Measurements from ENCODE around the gene ETV3. TPM values are rescaled to one million over a fixed set of nuclear protein-coding genes. Genes with fewer than 3 reads are reported as not detected.

ETV3 gene
- total RNA-seq, 1 experiment from 2014 or later, result 36.3 TPM

GRCh38 chr1:157167437-157167836 is 29.2 kb upstream of the ETV3 start:
- no peak overlapping the region for H2AK5ac ChIP-seq (ENCODE audit: insufficient read length, low read length)
- no CpG with 5 or more reads among the region's 4 CpGs for WGBS (ENCODE audit: extremely low coverage, insufficient read length, low lambda C conversion rate)

More at GRCh38 chr1:157167437-157167836, 29.2 kb upstream of the ETV3 start:
- H3K27me3 ChIP-seq (ENCODE audit: insufficient read depth, low read length), result no peaks in the 10 kb centered on the region
- H2BK20ac ChIP-seq (ENCODE audit: low read depth, low read length, poor library complexity, severe bottlenecking), result no peak overlapping the region
- peaks cover 4% of the 10 kb centered on the region; the same call in 1 of the 2 replicates for H3K4me1 ChIP-seq (ENCODE audit: insufficient read depth, low read length)
- no peaks in the 10 kb centered on the region for H3K9me3 ChIP-seq (ENCODE audit: control insufficient read depth, low read depth, low read length)
- no peak overlapping the region for H2BK120ac ChIP-seq (ENCODE audit: low read depth, low read length, poor library complexity, severe bottlenecking)
- H2BK12ac ChIP-seq (ENCODE audit: insufficient read length, low read depth, low read length), result no peak overlapping the region
- no peak overlapping the region for H3K23ac ChIP-seq (ENCODE audit: insufficient read length, low read depth, low read length)
- no peak overlapping the region for H3K27ac ChIP-seq (ENCODE audit: insufficient read length, low read depth, low read length)
- no peak overlapping the region for H3K4me2 ChIP-seq (ENCODE audit: insufficient read depth, insufficient read length, low read length)
- no peak overlapping the region for H4K91ac ChIP-seq (ENCODE audit: insufficient read length, low read depth, low read length)
- no peaks in the 10 kb centered on the region for H4K20me1 ChIP-seq (ENCODE audit: control insufficient read depth, insufficient read depth, insufficient read length)
- H2BK15ac ChIP-seq (ENCODE audit: low read depth, low read length), result no peak overlapping the region
- no peak for DNase-seq
- H3K18ac ChIP-seq (ENCODE audit: insufficient read length, low read depth, low read length), result no peak overlapping the region
- H3K79me2 ChIP-seq (ENCODE audit: insufficient read depth, low read length), result no peaks in the 10 kb centered on the region
- no peaks in the 10 kb centered on the region for H3K23me2 ChIP-seq (ENCODE audit: insufficient read length, low read depth, low read length, poor library complexity, severe bottlenecking)
- no peak overlapping the region for H3T11ph ChIP-seq (ENCODE audit: low read length)
- no peaks in the 10 kb centered on the region for H3K27me3 Mint-ChIP-seq (ENCODE audit: low read depth)
- no peaks in the 10 kb centered on the region for H3K79me1 ChIP-seq (ENCODE audit: insufficient read depth, low read depth, low read length, poor library complexity, severe bottlenecking)
- H3K4me3 Mint-ChIP-seq, result no peak overlapping the region
- TF ChIP-seq CTCF (conservative IDR thresholded peaks at IDR 0.05), result no peak
- no peaks in the 10 kb centered on the region for H3K9me3 Mint-ChIP-seq
- H3K4ac ChIP-seq (ENCODE audit: low read depth, low read length), result no peak overlapping the region
- H3K9ac ChIP-seq (ENCODE audit: extremely low read depth, insufficient read length, low read length), result no peak overlapping the region
- H3K56ac ChIP-seq (ENCODE audit: insufficient read length, low read depth, low read length), result no peak overlapping the region
- no peak overlapping the region for H4K8ac ChIP-seq (replicated peaks; ENCODE audit: insufficient read length, low read depth, low read length)
- H3K27ac Mint-ChIP-seq, result no peak overlapping the region
- H3K4me1 Mint-ChIP-seq, result peaks cover 25 to 37% of the 10 kb centered on the region in 2 experiments
- H3K36me3 Mint-ChIP-seq (ENCODE audit: insufficient read depth in 1 of 3, low read depth in 3 of 3), result no peaks in the 10 kb centered on the region; a peak in 1 of 7 replicates
- no peak overlapping the region for H4K5ac ChIP-seq (ENCODE audit: insufficient read length, low read depth, low read length)
- H3K14ac ChIP-seq (ENCODE audit: insufficient read depth, low read length), result no peak overlapping the region
- H2AFZ ChIP-seq (ENCODE audit: low read length), result no peak overlapping the region
- H2BK5ac ChIP-seq (ENCODE audit: insufficient read length, low read length), result no peak overlapping the region
